ENCODE results near the gene FDX1.

DNA sequence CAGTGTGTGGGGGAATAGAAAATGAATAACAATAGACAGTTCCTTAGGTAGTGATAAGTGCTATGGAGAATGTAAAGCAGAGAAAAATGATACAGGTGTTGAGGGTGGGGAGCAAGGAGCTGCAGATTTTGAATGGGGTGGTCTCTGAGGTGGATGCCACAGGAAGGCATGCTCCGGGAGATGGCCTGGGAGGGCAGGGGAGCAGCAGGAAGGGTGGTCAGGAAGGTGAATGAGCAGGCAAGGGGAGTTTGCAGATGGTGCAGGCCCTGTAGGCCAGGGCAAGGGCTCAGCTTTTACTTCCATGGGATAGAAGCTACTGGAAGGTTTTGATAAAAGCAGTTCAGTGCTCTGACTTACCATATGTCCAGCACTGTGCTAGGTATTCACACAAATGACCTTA lies 44.8 kb downstream of the FDX1 start:
- no peak for TF ChIP-seq SREBF2 (IDR thresholded peaks at IDR 0.05)
- TF ChIP-seq ATOH8 (CRISPR knock-in tag; IDR thresholded peaks at IDR 0.05; ENCODE audit: low read depth): no peak
- TF ChIP-seq, protein P1, sequence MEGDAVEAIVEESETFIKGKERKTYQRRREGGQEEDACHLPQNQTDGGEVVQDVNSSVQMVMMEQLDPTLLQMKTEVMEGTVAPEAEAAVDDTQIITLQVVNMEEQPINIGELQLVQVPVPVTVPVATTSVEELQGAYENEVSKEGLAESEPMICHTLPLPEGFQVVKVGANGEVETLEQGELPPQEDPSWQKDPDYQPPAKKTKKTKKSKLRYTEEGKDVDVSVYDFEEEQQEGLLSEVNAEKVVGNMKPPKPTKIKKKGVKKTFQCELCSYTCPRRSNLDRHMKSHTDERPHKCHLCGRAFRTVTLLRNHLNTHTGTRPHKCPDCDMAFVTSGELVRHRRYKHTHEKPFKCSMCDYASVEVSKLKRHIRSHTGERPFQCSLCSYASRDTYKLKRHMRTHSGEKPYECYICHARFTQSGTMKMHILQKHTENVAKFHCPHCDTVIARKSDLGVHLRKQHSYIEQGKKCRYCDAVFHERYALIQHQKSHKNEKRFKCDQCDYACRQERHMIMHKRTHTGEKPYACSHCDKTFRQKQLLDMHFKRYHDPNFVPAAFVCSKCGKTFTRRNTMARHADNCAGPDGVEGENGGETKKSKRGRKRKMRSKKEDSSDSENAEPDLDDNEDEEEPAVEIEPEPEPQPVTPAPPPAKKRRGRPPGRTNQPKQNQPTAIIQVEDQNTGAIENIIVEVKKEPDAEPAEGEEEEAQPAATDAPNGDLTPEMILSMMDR (IDR thresholded peaks at IDR 0.05): no peak
- no peak for TF ChIP-seq MYC (IDR thresholded peaks at IDR 0.05; ENCODE audit: borderline replicate concordance, low read length)
- TF ChIP-seq BHLHE40 (IDR thresholded peaks at IDR 0.05; ENCODE audit: low read depth, low read length): no peak
- no peak for TF ChIP-seq MAX (IDR thresholded peaks at IDR 0.05)
- TF ChIP-seq ZFP36 (IDR thresholded peaks at IDR 0.05; ENCODE audit: borderline replicate concordance, partially characterized antibody): no peak
- no peak for TF ChIP-seq CBX2 (IDR thresholded peaks at IDR 0.05; ENCODE audit: borderline replicate concordance, low read depth)
- TF ChIP-seq, protein P2, sequence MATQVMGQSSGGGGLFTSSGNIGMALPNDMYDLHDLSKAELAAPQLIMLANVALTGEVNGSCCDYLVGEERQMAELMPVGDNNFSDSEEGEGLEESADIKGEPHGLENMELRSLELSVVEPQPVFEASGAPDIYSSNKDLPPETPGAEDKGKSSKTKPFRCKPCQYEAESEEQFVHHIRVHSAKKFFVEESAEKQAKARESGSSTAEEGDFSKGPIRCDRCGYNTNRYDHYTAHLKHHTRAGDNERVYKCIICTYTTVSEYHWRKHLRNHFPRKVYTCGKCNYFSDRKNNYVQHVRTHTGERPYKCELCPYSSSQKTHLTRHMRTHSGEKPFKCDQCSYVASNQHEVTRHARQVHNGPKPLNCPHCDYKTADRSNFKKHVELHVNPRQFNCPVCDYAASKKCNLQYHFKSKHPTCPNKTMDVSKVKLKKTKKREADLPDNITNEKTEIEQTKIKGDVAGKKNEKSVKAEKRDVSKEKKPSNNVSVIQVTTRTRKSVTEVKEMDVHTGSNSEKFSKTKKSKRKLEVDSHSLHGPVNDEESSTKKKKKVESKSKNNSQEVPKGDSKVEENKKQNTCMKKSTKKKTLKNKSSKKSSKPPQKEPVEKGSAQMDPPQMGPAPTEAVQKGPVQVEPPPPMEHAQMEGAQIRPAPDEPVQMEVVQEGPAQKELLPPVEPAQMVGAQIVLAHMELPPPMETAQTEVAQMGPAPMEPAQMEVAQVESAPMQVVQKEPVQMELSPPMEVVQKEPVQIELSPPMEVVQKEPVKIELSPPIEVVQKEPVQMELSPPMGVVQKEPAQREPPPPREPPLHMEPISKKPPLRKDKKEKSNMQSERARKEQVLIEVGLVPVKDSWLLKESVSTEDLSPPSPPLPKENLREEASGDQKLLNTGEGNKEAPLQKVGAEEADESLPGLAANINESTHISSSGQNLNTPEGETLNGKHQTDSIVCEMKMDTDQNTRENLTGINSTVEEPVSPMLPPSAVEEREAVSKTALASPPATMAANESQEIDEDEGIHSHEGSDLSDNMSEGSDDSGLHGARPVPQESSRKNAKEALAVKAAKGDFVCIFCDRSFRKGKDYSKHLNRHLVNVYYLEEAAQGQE (IDR thresholded peaks at IDR 0.05): no peak
- no peak for TF ChIP-seq EP300 (IDR thresholded peaks at IDR 0.05)

Data from A549 (cell line).